Suprapubic skin (tissue), 4 donors: ENCODE data around the gene LRSAM1. TPM values are rescaled to one million over a fixed set of nuclear protein-coding genes. Genes with fewer than 3 reads are reported as not detected.

Experiments
- DNase-seq, 2 donors: peaks; one replicate each; pipeline ENCODE4 v3.0.0-alpha.2; 2019; ENCODE audit warnings: low spot score in 2 of 2
- H3K27ac ChIP-seq: fragments of 200-600 bp; sonication (generic); one replicate; pipeline ENCODE4 v1.5.1; 2019
- H3K27me3 ChIP-seq: fragments of 200-600 bp; sonication (generic); one replicate; pipeline ENCODE4 v1.5.1; 2019
- H3K36me3 ChIP-seq: fragments of 200-600 bp; sonication (generic); one replicate; pipeline ENCODE4 v1.5.1; 2019
- H3K4me1 ChIP-seq: fragments of 200-600 bp; sonication (generic); one replicate; pipeline ENCODE4 v1.5.1; 2019
- H3K4me3 ChIP-seq: fragments of 200-600 bp; sonication (generic); one replicate; pipeline ENCODE4 v1.5.1; 2019; ENCODE audit warnings: mild to moderate bottlenecking
- H3K9me3 ChIP-seq: fragments of 200-600 bp; sonication (generic); one replicate; pipeline ENCODE4 v1.5.1; 2019
- CTCF ChIP-seq, 2 donors: fragments of 200-600 bp in 1 of 2; fragments of 450-650 bp in 1 of 2; sonication (generic) in 1 of 2; IDR thresholded peaks; one replicate each; pipeline ENCODE4 v1.5.1; 2016 to 2019; ENCODE audit warnings: antibody characterized with exemption in 2 of 2, mild to moderate bottlenecking in 1 of 2, moderate library complexity in 1 of 2
- EP300 ChIP-seq: sonication (generic); formaldehyde crosslinking; IDR thresholded peaks from one replicate; pipeline ENCODE4 v1.6.1; 2017; ENCODE audit warnings: antibody characterized with exemption
- POLR2A ChIP-seq, 2 donors: fragments of 450-650 bp; IDR thresholded peaks; one replicate each; pipeline ENCODE4 v1.6.1; 2017; ENCODE audit warnings: antibody characterized with exemption in 2 of 2, mild to moderate bottlenecking in 2 of 2, moderate library complexity in 2 of 2
- POLR2AphosphoS5 ChIP-seq, 3 donors: sonication (generic); formaldehyde crosslinking; IDR thresholded peaks; one replicate each; pipeline ENCODE4 v1.6.1; 2017; ENCODE audit warnings: antibody characterized with exemption in 3 of 3
- WGBS: methylation state at CpG from one replicate; pipeline ENCODE4 v1.1.5; 2018; 5-methylcytosine and 5-hydroxymethylcytosine counted together
- total RNA-seq, 4 donors: library from RNA; depleted of rRNA; stranded (reverse); fragments of >200 nt; gene quantifications; one replicate each; pipeline ENCODE4 v1.1.0, GENCODE V29; 2016

The LRSAM1 gene
- total RNA-seq, 4 donors from 2014 or later: 31.2 to 84.7 (median 37.2) TPM

DNA sequence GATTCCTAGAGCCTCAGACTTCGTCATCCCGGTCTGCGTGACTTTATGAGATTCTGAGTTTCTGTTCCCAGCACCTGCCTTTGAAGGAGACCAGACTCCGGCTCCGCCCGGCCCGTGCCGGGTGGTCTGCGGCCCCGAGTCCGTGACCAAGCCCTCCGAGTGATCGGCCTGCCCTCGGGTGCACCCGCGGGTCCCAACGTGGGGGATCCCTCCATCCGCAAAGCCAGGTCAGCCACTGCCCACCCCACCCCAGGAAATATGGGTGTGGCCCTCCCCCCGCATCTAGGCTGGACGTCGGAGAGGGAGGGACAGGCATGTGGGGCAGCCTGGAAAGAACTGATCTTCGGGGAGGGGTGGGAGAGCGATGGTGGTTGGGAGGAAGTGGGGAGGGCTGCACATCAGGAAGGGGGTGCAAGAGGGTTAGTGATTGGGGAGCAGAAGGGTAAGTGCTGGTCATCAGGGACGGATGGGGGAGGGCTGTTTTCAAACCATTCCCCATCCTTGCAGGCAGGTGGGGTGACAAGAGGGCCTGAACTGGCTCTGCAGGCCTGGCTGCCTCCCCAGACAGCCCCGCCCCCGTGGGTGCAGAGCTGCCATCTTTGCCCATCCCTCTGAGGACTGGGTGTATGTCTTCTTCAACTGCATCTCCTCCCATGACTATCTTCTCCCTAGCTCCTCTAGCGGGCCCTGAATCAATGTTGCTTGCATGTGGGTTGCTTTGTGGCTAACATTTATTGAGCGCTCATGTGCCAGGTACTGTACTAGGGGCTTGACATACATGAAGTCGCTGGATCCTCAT lies 747 bp downstream of the LRSAM1 start:
- no peak for TF ChIP-seq POLR2AphosphoS5 (IDR thresholded peaks at IDR 0.05)
- TF ChIP-seq POLR2A (IDR thresholded peaks at IDR 0.05): no peak
- TF ChIP-seq EP300: no peak
- TF ChIP-seq CTCF (IDR thresholded peaks at IDR 0.05): no peak
- Histone ChIP-seq H3K27ac (peak overlapping the region; percentile 94), H3K27me3 (no peaks in the 10 kb centered on the region), H3K4me1 (peaks cover 40% of the 10 kb centered on the region), H3K9me3 (no peaks in the 10 kb centered on the region), H3K4me3 (peak overlapping the region; percentile 94), H3K36me3 (peaks cover 48% of the 10 kb centered on the region)
- DNase-seq: peak in 1 of 2 donors; percentile 79
- WGBS: 8% methylated on average over 29 of the region's 29 CpGs

DNA sequence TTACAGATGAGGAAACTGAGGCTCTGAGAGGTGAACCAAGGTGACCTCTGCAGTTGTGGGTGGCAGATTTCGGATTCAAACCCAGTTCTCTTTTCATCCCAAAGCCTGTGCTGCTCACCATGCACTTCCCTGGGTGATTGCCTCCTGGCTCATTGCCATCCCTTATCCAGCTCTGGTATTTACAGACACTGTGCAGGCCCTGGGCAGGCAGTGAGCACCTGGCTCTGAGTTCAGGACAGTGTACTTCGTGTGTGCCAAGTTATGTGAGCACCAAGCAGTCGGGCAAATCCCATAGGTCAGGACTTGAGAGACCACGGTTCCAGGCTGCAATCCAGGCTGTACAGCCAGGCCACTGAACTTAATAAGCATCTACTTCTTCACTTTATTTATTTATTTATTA lies 1.4 kb downstream of the LRSAM1 start:
- H3K36me3 ChIP-seq: peaks cover 48% of the 10 kb centered on the region
- peaks cover 40% of the 10 kb centered on the region for H3K4me1 ChIP-seq
- TF ChIP-seq POLR2A (IDR thresholded peaks at IDR 0.05) (no peak), EP300 (no peak), POLR2AphosphoS5 (IDR thresholded peaks at IDR 0.05) (no peak)
- peak overlapping the region; percentile 94 for H3K4me3 ChIP-seq
- H3K9me3 ChIP-seq: no peaks in the 10 kb centered on the region
- H3K27me3 ChIP-seq: no peaks in the 10 kb centered on the region
- WGBS: 68% methylated on average over 3 of the region's 4 CpGs
- peak in 1 of 2 donors; percentile 78 for DNase-seq
- H3K27ac ChIP-seq: peak overlapping the region; percentile 23

- no peaks in the 10 kb centered on the region for H3K9me3 ChIP-seq
- H3K27ac ChIP-seq: no peak overlapping the region
- H3K4me3 ChIP-seq: no peak overlapping the region
- no peak for TF ChIP-seq POLR2AphosphoS5 (IDR thresholded peaks at IDR 0.05)
- peak in 1 of 2 donors; percentile 23 for TF ChIP-seq CTCF (IDR thresholded peaks at IDR 0.05)
- peaks cover 43% of the 10 kb centered on the region for H3K36me3 ChIP-seq
- H3K27me3 ChIP-seq: no peaks in the 10 kb centered on the region
- no peak for DNase-seq
- 55% methylated on average over 6 of the region's 6 CpGs for WGBS
- H3K4me1 ChIP-seq: peaks cover 17% of the 10 kb centered on the region
Observed at GRCh38 chr9:127455324-127455992, 4.1 kb downstream of the LRSAM1 start.

DNA sequence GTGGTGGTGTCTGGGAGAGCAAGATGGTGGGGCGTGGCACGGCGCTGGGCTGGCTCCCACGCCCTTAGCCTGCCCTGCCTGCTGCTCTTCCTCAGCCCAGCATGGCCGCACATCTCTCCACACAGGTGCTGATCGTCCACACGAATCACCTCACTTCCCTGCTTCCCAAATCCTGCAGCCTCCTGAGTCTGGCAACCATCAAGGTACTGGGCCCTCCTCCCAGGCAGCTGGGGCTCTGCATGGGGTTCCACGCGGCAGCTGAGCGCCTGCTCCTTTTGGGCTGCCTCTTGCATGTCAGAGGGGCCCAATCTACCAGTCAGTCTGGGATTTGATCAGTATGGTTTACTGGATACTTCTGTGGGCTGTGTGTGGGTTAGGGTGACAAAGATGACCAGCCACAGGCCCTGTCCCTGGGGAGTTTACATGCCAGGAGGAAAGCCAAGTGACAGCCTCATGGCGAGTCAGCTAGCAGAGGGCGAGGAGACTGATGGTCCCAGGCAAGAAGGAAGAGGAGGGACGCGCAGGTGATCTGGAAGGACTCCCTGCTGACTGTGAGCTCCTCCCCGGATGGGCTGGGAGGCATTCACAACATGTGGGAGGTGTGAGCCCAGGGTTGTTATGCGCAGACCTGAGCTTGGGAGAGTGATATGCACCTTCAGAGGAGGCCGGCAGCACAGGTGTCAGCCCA lies 6.0 kb downstream of the LRSAM1 start:
- WGBS: 92% methylated on average over 15 of the region's 17 CpGs

GRCh38 chr9:127458921-127459320 lies 7.6 kb downstream of the LRSAM1 start:
- no peak overlapping the region for H3K27ac ChIP-seq
- no peaks in the 10 kb centered on the region for H3K4me1 ChIP-seq
- no peak overlapping the region for H3K4me3 ChIP-seq
- H3K9me3 ChIP-seq: no peaks in the 10 kb centered on the region
- DNase-seq: no peak
- no peaks in the 10 kb centered on the region for H3K27me3 ChIP-seq
- TF ChIP-seq EP300 (no peak), POLR2A (IDR thresholded peaks at IDR 0.05) (no peak), POLR2AphosphoS5 (IDR thresholded peaks at IDR 0.05) (no peak), CTCF (IDR thresholded peaks at IDR 0.05) (no peak)
- WGBS: 80% methylated on average over 9 of the region's 9 CpGs
- peaks cover 75% of the 10 kb centered on the region for H3K36me3 ChIP-seq

More for the DNA sequence above, 6.0 kb downstream of the LRSAM1 start:
- DNase-seq: no peak
- no peak for TF ChIP-seq CTCF (IDR thresholded peaks at IDR 0.05)
- Histone ChIP-seq H3K36me3 (peaks cover 60% of the 10 kb centered on the region), H3K27ac (no peak overlapping the region), H3K4me3 (no peak overlapping the region), H3K9me3 (no peaks in the 10 kb centered on the region), H3K27me3 (no peaks in the 10 kb centered on the region), H3K4me1 (peaks cover 8% of the 10 kb centered on the region)
